DOHH2 (cell line): ENCODE results near the gene ELP2.

Experiments used
- CTCF ChIP-seq: fragments of 200-600 bp; sonication (generic); IDR thresholded peaks from one replicate; pipeline ENCODE4 v1.5.1; 2014; ENCODE audit warnings: antibody characterized with exemption, mild to moderate bottlenecking, low read depth, low read length; ENCODE audit not compliant: poor library complexity, severe bottlenecking
- EZH2phosphoT487 ChIP-seq: fragments of 200-600 bp; sonication (generic); IDR thresholded peaks from 2 replicates; pipeline ENCODE4 v1.6.1; 2017; ENCODE audit warnings: borderline replicate concordance, mild to moderate bottlenecking, antibody characterized with exemption, low read length, moderate library complexity, mixed read lengths

- TF ChIP-seq CTCF (no peak), EZH2phosphoT487 (no peak)
Observed at GRCh38 chr18:36176177-36176584, 46.5 kb downstream of the ELP2 start.
